ENCODE results near the gene ABHD14A.

DNA sequence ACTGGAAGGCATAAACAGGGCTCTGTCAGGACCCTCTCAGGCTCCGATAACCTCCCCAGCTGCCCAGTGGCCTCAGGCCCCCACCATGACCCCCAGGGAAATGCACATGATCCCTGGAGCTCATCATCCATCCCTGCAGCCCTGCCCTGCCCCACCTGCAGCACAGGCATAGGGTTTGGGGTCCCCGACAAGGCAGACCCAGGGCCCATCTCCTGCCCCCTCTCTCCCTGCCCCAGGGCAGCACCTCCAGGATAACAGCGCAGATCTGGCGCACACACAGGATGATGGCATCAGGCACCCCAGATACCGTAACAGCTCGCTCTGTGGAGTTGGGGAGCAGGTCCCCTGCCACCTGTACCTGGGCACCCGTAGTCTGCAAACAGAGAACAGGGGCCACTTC is 15.2 kb upstream of the ABHD14A start:
- TF ChIP-seq, protein P1, sequence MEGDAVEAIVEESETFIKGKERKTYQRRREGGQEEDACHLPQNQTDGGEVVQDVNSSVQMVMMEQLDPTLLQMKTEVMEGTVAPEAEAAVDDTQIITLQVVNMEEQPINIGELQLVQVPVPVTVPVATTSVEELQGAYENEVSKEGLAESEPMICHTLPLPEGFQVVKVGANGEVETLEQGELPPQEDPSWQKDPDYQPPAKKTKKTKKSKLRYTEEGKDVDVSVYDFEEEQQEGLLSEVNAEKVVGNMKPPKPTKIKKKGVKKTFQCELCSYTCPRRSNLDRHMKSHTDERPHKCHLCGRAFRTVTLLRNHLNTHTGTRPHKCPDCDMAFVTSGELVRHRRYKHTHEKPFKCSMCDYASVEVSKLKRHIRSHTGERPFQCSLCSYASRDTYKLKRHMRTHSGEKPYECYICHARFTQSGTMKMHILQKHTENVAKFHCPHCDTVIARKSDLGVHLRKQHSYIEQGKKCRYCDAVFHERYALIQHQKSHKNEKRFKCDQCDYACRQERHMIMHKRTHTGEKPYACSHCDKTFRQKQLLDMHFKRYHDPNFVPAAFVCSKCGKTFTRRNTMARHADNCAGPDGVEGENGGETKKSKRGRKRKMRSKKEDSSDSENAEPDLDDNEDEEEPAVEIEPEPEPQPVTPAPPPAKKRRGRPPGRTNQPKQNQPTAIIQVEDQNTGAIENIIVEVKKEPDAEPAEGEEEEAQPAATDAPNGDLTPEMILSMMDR (IDR thresholded peaks at IDR 0.05) = no peak
- TF ChIP-seq POLR2A (IDR thresholded peaks at IDR 0.05) = no peak

All from testis (tissue), 2 donors.